Endodermal cell (in vitro differentiated cells): ENCODE results near the gene C1QTNF3. TPM values are rescaled to one million over a fixed set of nuclear protein-coding genes. Genes with fewer than 3 reads are reported as not detected.

Source experiments
- DNase-seq: peaks from one replicate; pipeline ENCODE4 v3.0.0-alpha.2; 2017
- H3K27ac ChIP-seq: 2 replicates; pipeline ENCODE4 v1.5.1; 2013; ENCODE audit warnings: mild to moderate bottlenecking, low read depth, low read length, moderate library complexity
- H3K27me3 ChIP-seq: 2 replicates; pipeline ENCODE4 v1.6.1; 2013; ENCODE audit warnings: mild to moderate bottlenecking, low read length, moderate library complexity; ENCODE audit not compliant: insufficient read depth, control insufficient read depth, poor library complexity, severe bottlenecking
- H3K36me3 ChIP-seq: 2 replicates; pipeline ENCODE4 v1.7.0; 2013; ENCODE audit warnings: mild to moderate bottlenecking, low read length, moderate library complexity; ENCODE audit not compliant: control insufficient read depth, insufficient read depth
- H3K4me1 ChIP-seq: one replicate; pipeline ENCODE4 v1.7.0; 2013; ENCODE audit warnings: low read length; ENCODE audit not compliant: control insufficient read depth, insufficient read depth
- H3K4me3 ChIP-seq: 2 replicates; pipeline ENCODE4 v1.5.1; 2013; ENCODE audit warnings: mild to moderate bottlenecking, low read length, moderate library complexity
- H3K9ac ChIP-seq: 2 replicates; pipeline ENCODE4 v1.6.1; 2013; ENCODE audit warnings: mild to moderate bottlenecking, low read length, moderate library complexity; ENCODE audit not compliant: poor library complexity, severe bottlenecking; ENCODE audit errors: extremely low read depth
- H3K9me3 ChIP-seq: 2 replicates; pipeline ENCODE4 v1.6.1; 2013; ENCODE audit warnings: mild to moderate bottlenecking, low read length, moderate library complexity; ENCODE audit not compliant: control insufficient read depth
- H3K27ac Mint-ChIP-seq: 2 replicates; pipeline ENCODE4 v1.8.0; 2020; ENCODE audit warnings: mixed read lengths
- H3K27me3 Mint-ChIP-seq: 2 replicates; pipeline ENCODE4 v1.8.0; 2021; ENCODE audit warnings: mild to moderate bottlenecking, mixed read lengths; ENCODE audit not compliant: insufficient read depth
- H3K36me3 Mint-ChIP-seq: 2 replicates; pipeline ENCODE4 v1.8.0; 2020; ENCODE audit warnings: low read depth, mixed read lengths
- H3K4me1 Mint-ChIP-seq: 2 replicates; pipeline ENCODE4 v1.8.0; 2020; ENCODE audit warnings: mixed read lengths
- H3K4me3 Mint-ChIP-seq: 2 replicates; pipeline ENCODE4 v1.8.0; 2020; ENCODE audit warnings: mild to moderate bottlenecking, moderate library complexity, mixed read lengths
- H3K9me3 Mint-ChIP-seq: 2 replicates; pipeline ENCODE4 v1.8.0; 2020; ENCODE audit warnings: mild to moderate bottlenecking, mixed read lengths
- WGBS, 2 experiments: methylation state at CpG; one replicate each; pipeline versions ENCODE4 v1.1.5 to v1.1.7; 2013; ENCODE audit warnings: missing lambda C conversion rate in 2 of 2, mixed read lengths in 1 of 2; ENCODE audit not compliant: insufficient coverage in 1 of 2, insufficient read length in 1 of 2; 5-methylcytosine and 5-hydroxymethylcytosine counted together
- total RNA-seq, 2 donors: library from RNA; stranded (reverse); fragmentation: NEBNext Ultra II Directional in 1 of 2; extraction: Animal tissue kit (Norgen Biotek cat#: 25700) in 1 of 2; gene quantifications; 2 replicates in 1 of 2; 3 replicates in 1 of 2; pipeline ENCODE4 v1.2.1, GENCODE V29; 2021
- TF ChIP-seq, protein P1 (sequence below): fragments of 200-600 bp; sonication (generic); conservative IDR thresholded peaks from 2 replicates; pipeline ENCODE4 v1.5.0; 2021; ENCODE audit warnings: antibody characterized with exemption, mild to moderate bottlenecking

The C1QTNF3 gene
- total RNA-seq, 2 donors from 2014 or later: 5.0 to 7.2 TPM

GRCh38 chr5:34015120-34015822 is 27.7 kb downstream of the C1QTNF3 start:
- Mint-ChIP-seq H3K36me3 (peaks cover 3% of the 10 kb centered on the region), H3K4me3 (no peak overlapping the region), H3K27ac (no peak overlapping the region), H3K9me3 (no peaks in the 10 kb centered on the region), H3K27me3 (no peaks in the 10 kb centered on the region), H3K4me1 (no peaks in the 10 kb centered on the region)
- TF ChIP-seq, protein P1, sequence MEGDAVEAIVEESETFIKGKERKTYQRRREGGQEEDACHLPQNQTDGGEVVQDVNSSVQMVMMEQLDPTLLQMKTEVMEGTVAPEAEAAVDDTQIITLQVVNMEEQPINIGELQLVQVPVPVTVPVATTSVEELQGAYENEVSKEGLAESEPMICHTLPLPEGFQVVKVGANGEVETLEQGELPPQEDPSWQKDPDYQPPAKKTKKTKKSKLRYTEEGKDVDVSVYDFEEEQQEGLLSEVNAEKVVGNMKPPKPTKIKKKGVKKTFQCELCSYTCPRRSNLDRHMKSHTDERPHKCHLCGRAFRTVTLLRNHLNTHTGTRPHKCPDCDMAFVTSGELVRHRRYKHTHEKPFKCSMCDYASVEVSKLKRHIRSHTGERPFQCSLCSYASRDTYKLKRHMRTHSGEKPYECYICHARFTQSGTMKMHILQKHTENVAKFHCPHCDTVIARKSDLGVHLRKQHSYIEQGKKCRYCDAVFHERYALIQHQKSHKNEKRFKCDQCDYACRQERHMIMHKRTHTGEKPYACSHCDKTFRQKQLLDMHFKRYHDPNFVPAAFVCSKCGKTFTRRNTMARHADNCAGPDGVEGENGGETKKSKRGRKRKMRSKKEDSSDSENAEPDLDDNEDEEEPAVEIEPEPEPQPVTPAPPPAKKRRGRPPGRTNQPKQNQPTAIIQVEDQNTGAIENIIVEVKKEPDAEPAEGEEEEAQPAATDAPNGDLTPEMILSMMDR: no peak
- H3K9me3 ChIP-seq: no peaks in the 10 kb centered on the region
- H3K9ac ChIP-seq: no peak overlapping the region
- no peaks in the 10 kb centered on the region for H3K27me3 ChIP-seq
- WGBS, 2 experiments: 93% methylated on average over 2 to 4 of the region's 4 CpGs
- H3K4me1 ChIP-seq: no peaks in the 10 kb centered on the region
- DNase-seq: no peak
- H3K4me3 ChIP-seq: no peak overlapping the region
- no peak overlapping the region for H3K27ac ChIP-seq
- no peaks in the 10 kb centered on the region for H3K36me3 ChIP-seq

GRCh38 chr5:34014626-34015025 is 28.4 kb downstream of the C1QTNF3 start:
- Histone ChIP-seq H3K9ac (no peak overlapping the region), H3K9me3 (no peaks in the 10 kb centered on the region), H3K4me3 (no peak overlapping the region), H3K4me1 (no peaks in the 10 kb centered on the region), H3K27ac (no peak overlapping the region), H3K27me3 (no peaks in the 10 kb centered on the region), H3K36me3 (no peaks in the 10 kb centered on the region)
- WGBS, 2 experiments: 60 to 88% methylated on average over 1 to 2 of the region's 2 CpGs
- Mint-ChIP-seq H3K27me3 (no peaks in the 10 kb centered on the region), H3K27ac (no peak overlapping the region), H3K9me3 (no peaks in the 10 kb centered on the region), H3K36me3 (no peaks in the 10 kb centered on the region), H3K4me1 (no peaks in the 10 kb centered on the region), H3K4me3 (no peak overlapping the region)
- TF ChIP-seq, protein P1: no peak
- no peak for DNase-seq

DNA sequence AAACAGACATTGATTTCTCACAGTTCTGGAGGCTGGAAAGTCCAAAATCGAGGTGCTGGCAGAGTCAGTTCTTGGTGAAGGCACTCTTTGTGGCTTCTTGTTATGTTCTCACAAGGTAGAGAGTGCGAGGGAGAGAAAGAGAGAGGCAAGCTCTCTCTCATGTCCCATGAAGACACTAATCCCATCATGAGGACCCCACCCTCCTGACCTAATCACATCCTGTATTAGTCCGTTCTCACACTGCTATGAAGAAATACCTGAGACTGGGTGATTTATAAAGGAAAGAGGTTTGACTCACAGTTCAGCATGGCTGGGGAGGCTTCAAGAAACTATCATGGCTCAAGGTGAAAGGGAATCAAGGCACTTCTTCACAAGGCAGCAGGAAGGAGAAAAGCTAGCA is 29.5 kb downstream of the C1QTNF3 start:
- Mint-ChIP-seq H3K27me3 (no peaks in the 10 kb centered on the region), H3K27ac (no peak overlapping the region), H3K4me3 (no peak overlapping the region), H3K4me1 (peaks cover 7% of the 10 kb centered on the region), H3K9me3 (no peaks in the 10 kb centered on the region), H3K36me3 (no peaks in the 10 kb centered on the region)
- Histone ChIP-seq H3K9ac (no peak overlapping the region), H3K27ac (no peak overlapping the region), H3K9me3 (no peaks in the 10 kb centered on the region), H3K4me1 (no peaks in the 10 kb centered on the region), H3K36me3 (no peaks in the 10 kb centered on the region), H3K4me3 (no peak overlapping the region), H3K27me3 (no peaks in the 10 kb centered on the region)
- TF ChIP-seq, protein P1: no peak
- WGBS, 2 experiments: 93 to 100% methylated on average over 1 to 3 of the region's 3 CpGs
- no peak for DNase-seq
